Aorta (tissue), 5 donors: Measurements from ENCODE around the gene HSFX3. TPM values are rescaled to one million over a fixed set of nuclear protein-coding genes. Genes with fewer than 3 reads are reported as not detected.
"Not testable (repeated sequence)": the region's sequence is repeated elsewhere in the genome, so short reads cannot be mapped to it uniquely, and the experiment has no call there.

Experiments
- ATAC-seq: fragments of 200-7000 bp; cut with Tn5 transposase; one replicate; pipeline ENCODE4 v1.9.1; 2022; ENCODE audit warnings: moderate library complexity; ENCODE audit not compliant: low FRiP score
- DNase-seq, 2 donors: peaks; one replicate each; pipeline ENCODE4 v3.0.0-alpha.2; 2020
- H3K27ac ChIP-seq, 2 donors: one replicate each; pipeline ENCODE4 v1.5.1; 2013; ENCODE audit warnings: low read length in 2 of 2, mild to moderate bottlenecking in 2 of 2, moderate library complexity in 2 of 2, control low read depth in 1 of 2, inconsistent platforms in 1 of 2, low read depth in 1 of 2
- H3K27me3 ChIP-seq, 2 donors: one replicate each; pipeline ENCODE4 v1.6.1; 2013; ENCODE audit warnings: control low read depth in 1 of 2, low read length in 1 of 2, mild to moderate bottlenecking in 1 of 2, moderate library complexity in 1 of 2; ENCODE audit not compliant: insufficient read depth in 2 of 2, control insufficient read depth in 1 of 2
- H3K36me3 ChIP-seq, 2 donors: one replicate each; pipeline ENCODE4 v1.6.1; 2013; ENCODE audit warnings: control low read depth in 1 of 2, low read length in 1 of 2, mild to moderate bottlenecking in 1 of 2; ENCODE audit not compliant: insufficient read depth in 2 of 2, control insufficient read depth in 1 of 2
- H3K4me1 ChIP-seq, 2 donors: one replicate each; pipeline ENCODE4 v1.6.1; 2013; ENCODE audit warnings: low read length in 2 of 2, control low read depth in 1 of 2, mild to moderate bottlenecking in 1 of 2, moderate library complexity in 1 of 2; ENCODE audit not compliant: insufficient read depth in 2 of 2, control insufficient read depth in 1 of 2
- H3K4me3 ChIP-seq, 2 donors: one replicate each; pipeline ENCODE4 v1.5.1; 2013; ENCODE audit warnings: low read length in 2 of 2, control low read depth in 1 of 2, mild to moderate bottlenecking in 1 of 2
- H3K9me3 ChIP-seq: one replicate; pipeline ENCODE4 v1.6.1; 2013; ENCODE audit warnings: mild to moderate bottlenecking, low read length; ENCODE audit not compliant: control insufficient read depth
- WGBS, 2 donors: extraction: QIAGEN DNeasy Blood & Tissue Kit; methylation state at CpG; one replicate each; pipeline ENCODE4 v1.1.7; 2013; 5-methylcytosine and 5-hydroxymethylcytosine counted together
- intact Hi-C, 2 donors: fragments of 100-400 bp; cut with DNase I; formaldehyde crosslinking; loops; one replicate each; pipeline versions ENCODE4 v1.14.2 to v1.15.0; 2022
- polyA plus RNA-seq, 2 donors: library from polyadenylated mRNA; stranded (reverse); fragments of 200-250 nt; gene quantifications; one replicate each; pipeline ENCODE4 v1.2.3, GENCODE V29; 2013
- total RNA-seq, 2 donors: library from RNA; stranded (reverse); fragmentation: NEBNext Ultra II Directional; extraction: Animal tissue kit (Norgen Biotek cat#: 25700); gene quantifications; one replicate each; pipeline ENCODE4 v1.2.1, GENCODE V29; 2021
- donor health status: healthy with polysubstance abuse.
- donor health status: Bipolar disorder and iron deficiency.
- donor health status: DM: no; HTN: no; CAD: no.
- donor health status: DM: no; HTN: no; CAD: no.
- donor health status: DM: yes; HTN: yes; CAD: no.

Gene HSFX3
- total and polyA plus RNA-seq, 4 donors: 0.38 TPM; not detected in 3

DNA sequence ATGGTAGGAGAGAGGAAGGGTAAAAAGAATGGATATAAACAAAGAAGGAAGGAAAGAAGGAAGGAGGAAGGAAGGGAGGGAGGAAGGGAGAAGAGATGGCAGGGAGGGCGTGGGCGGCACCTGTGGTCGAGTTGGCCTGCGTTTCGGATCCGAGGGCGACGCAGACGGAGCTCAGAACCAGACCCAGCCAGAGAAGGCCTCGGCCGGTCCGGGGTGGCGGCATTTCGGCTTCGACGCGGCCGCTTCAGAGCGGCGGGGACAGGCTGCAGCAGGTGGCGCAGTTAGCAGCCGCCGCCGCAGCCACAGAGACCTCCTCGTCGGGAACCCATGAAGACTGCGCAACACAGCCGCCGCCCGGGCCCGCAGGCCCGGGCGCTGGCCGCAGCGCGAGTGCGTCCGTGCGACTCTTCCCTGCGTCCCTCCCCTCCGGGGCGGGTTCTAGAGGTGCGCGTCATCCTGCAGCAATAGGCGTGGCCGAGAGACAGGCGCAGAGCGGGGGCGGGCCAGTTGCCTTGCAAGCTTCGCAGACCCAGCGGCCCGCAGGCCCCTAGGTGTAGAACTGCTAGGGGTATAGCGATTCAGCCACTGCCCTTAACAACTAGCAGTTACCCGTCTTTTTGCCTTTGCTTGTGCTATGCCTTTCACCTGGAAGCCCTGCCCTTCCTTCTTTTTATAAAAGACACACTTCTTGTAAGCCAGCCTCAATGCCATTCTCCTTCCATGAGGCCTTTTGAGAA, 44.6 kb downstream of the HSFX3 start, which contains the start of gene IDS:
TSS of gene IDS (minus strand) at position 392 of the 737 bp plus-strand sequence. CDS start at position 223, 169 bp downstream.
- peaks cover 0 to 3% of the 10 kb centered on the region in 2 donors for H3K36me3 ChIP-seq
- H3K4me3 ChIP-seq: peak within 1 kb of the TSS; percentile 30 to 78
- peaks cover 0 to 2% of the 10 kb centered on the region in 2 donors for H3K4me1 ChIP-seq
- 0 to 28% methylated on average over 53 to 54 of the region's 54 CpGs for WGBS, 2 donors
- intact Hi-C loops: loop anchor here in 1 of 2 donors (2.0 kb wide), 1 partner anchor 36 kb away; the partner anchor contains the start of gene EOLA1
- DNase-seq: peak; percentile 94 to 95
- no peaks in the 10 kb centered on the region for H3K9me3 ChIP-seq
- no peaks in the 10 kb centered on the region for H3K27me3 ChIP-seq
- ATAC-seq: peak; percentile 95
- H3K27ac ChIP-seq: peak within 1 kb of the TSS in 1 of 2 donors; percentile 94

DNA sequence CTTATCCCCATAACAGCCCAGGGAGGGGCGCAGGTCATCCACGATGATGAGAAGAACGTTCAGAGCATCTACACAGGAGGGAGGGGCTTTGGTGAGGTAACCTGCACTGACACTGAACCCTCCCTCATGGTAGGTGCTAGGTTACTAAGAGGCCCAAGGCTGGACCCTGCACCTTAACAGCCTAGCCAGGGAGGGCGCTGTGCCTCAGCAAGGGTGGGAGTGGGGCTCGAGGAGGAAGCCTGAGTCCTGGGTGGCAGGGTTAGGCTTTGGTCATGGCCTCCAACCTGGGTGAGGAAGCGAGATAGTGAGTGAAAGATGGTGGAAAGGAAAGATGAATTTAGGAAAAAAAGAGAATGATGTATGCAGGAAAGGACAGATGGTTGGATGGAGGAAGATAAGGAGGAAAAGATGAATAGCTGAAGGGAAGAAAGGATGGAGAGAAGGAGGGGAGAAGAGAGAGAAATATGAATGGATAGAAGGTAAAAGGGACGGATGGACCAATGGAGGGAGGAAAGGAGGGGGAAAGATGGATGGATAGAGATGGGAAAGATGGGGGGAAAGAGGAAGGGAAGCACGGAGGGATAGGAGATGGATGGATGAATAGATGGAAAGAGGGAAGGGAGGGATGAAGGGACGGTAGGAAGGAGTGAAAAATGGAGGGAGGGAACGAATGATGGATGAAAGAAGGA, 45.4 kb downstream of the HSFX3 start:
- Histone ChIP-seq H3K27me3 (no peaks in the 10 kb centered on the region), H3K4me1 (peaks cover 0 to 2% of the 10 kb centered on the region in 2 donors), H3K27ac (peak overlapping the region in 1 of 2 donors; percentile 94), H3K4me3 (peak overlapping the region; percentile 30 to 78), H3K9me3 (no peaks in the 10 kb centered on the region), H3K36me3 (peaks cover 0 to 3% of the 10 kb centered on the region in 2 donors)
- DNase-seq (peak in 1 of 2 donors; percentile 67), ATAC-seq (peak; percentile 43)
- 32 to 48% methylated on average over 10 of the region's 10 CpGs for WGBS, 2 donors
- intact Hi-C loops: loop anchor here in 1 of 2 donors (2.0 kb wide), 1 partner anchor 36 kb away; the partner anchor contains the start of gene EOLA1

DNA sequence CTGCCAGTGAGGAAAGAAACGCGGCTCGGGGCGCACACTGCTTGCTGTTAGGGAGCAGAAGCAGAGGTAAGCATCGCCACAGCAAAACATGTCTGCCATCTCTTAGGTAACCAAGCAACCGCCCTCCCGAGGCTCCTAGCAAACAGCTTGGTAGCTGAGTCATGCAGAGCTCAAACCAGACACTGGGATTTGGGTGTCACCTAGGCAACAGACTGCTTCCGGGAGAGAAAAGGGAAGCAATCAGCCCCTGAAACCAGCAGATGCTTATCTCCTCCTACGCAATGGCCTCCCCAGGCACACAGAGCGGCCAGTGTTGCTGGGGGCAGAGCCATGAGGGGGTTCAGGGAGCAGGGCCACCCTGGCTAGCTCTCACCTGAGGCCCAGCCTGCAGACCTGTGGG, 46.3 kb downstream of the HSFX3 start:
- H3K4me3 ChIP-seq, H3K27me3 ChIP-seq, H3K9me3 ChIP-seq, H3K4me1 ChIP-seq, H3K36me3 ChIP-seq, intact Hi-C loops: not testable (repeated sequence)
- ATAC-seq: peak; percentile 72
- WGBS, 2 donors: 5 to 42% methylated on average over 5 to 6 of the region's 10 CpGs
- DNase-seq: peak in 1 of 2 donors; percentile 75
- H3K27ac ChIP-seq: peak overlapping the region in 1 of 2 donors; percentile 63

DNA sequence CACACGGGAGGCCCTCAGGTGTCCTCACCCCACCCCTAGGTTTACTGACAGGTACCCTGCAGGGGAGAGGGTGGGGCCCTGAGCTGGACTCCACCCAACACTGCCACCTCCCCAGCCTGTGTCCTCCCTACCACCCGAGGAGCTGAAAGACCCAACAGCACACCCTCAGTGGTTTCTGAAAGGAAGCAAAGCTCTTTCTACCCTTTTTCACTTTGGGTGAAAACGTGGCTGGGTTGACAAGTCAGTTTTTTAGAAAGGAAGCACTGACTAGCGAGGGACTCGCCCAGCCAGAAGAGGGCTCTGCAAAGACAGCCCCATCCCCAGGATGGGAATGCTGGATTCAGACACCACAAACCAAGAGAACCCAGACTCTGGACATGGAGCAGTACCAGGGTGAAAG, 46.8 kb downstream of the HSFX3 start:
- H3K27me3 ChIP-seq, ATAC-seq, H3K4me1 ChIP-seq, H3K4me3 ChIP-seq, H3K36me3 ChIP-seq, H3K9me3 ChIP-seq, DNase-seq, intact Hi-C loops: not testable (repeated sequence)
- peak overlapping the region in 1 of 2 donors; percentile 3 for H3K27ac ChIP-seq
- WGBS, 2 donors: 71 to 75% methylated on average over 5 of the region's 5 CpGs

DNA sequence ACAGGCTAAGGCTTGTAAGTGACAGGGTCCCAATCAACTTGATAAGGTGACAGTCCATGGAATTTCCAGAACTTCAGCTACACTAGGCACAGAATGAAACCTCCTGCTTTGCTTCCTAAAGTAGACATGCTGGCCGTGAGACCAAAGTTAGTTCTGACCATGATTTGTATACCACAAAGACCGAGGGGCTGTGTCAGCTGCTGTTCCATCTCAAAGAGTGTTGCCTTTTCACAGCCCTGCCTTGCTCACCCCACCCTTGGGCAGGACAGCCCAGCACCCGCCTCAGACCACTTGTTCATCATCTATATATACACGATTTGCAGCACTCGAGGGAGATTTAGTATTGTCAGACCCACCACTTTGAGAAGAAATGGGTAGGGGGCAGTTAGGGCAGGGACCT, 50.0 kb downstream of the HSFX3 start:
- intact Hi-C loops: no loop called here
- no peak overlapping the region for H3K4me3 ChIP-seq
- 58 to 75% methylated on average over 5 of the region's 5 CpGs for WGBS, 2 donors
- H3K4me1 ChIP-seq: peaks cover 0 to 2% of the 10 kb centered on the region in 2 donors
- peaks cover 0 to 5% of the 10 kb centered on the region in 2 donors for H3K36me3 ChIP-seq
- no peak overlapping the region for H3K27ac ChIP-seq
- DNase-seq (no peak), ATAC-seq (no peak)
- no peaks in the 10 kb centered on the region for H3K27me3 ChIP-seq
- no peaks in the 10 kb centered on the region for H3K9me3 ChIP-seq

DNA sequence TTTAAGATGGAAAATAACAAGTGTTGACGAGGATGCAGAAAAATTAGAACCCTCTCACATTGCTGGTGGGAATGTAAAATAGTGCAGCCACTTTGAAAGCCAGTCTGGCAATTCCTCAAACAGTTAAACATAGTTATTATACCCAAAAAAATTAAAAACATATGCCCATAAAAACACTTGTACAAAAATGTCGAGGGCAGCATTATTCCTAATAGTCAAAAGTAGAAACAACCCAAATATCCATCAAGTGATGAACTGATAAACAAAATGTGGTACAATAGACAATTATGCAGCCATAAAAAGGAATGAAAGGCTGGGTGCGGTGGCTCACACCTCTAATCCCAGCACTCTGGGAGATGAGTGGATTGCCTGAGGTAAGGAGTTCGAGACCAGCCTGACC, 51.0 kb downstream of the HSFX3 start:
- Histone ChIP-seq H3K27ac (no peak overlapping the region), H3K4me3 (no peak overlapping the region), H3K4me1 (peaks cover 0 to 2% of the 10 kb centered on the region in 2 donors), H3K36me3 (peaks cover 0 to 11% of the 10 kb centered on the region in 2 donors), H3K27me3 (no peaks in the 10 kb centered on the region), H3K9me3 (no peaks in the 10 kb centered on the region)
- no peak for ATAC-seq
- WGBS, 2 donors: 75 to 79% methylated on average over 4 of the region's 4 CpGs
- intact Hi-C loops: no loop called here
- DNase-seq: no peak

Other genes starting within 250 kb of the HSFX3 start
- gene IDS, start 44.6 kb downstream of the HSFX3 start, total RNA-seq: 100 to 1,000 TPM; 131 to 134 TPM
- 100 to 1,000 TPM; 114 to 115 TPM for gene IDS, start 44.6 kb downstream of the HSFX3 start, polyA plus RNA-seq
- 10 to 100 TPM; 16.4 to 18.6 TPM for gene EOLA1, start 8.9 kb downstream of the HSFX3 start, total RNA-seq
- 10 to 100 TPM; 21.0 to 25.1 TPM for gene EOLA1, start 8.9 kb downstream of the HSFX3 start, polyA plus RNA-seq
- not detected for gene MAGEA9B, start 37.5 kb upstream of the HSFX3 start, total RNA-seq
- gene MAGEA9B, start 37.5 kb upstream of the HSFX3 start, polyA plus RNA-seq: not detected
- not detected for gene HSFX2, start 45.4 kb upstream of the HSFX3 start, total RNA-seq
- gene HSFX2, start 45.4 kb upstream of the HSFX3 start, polyA plus RNA-seq: 1 to 10 TPM in 1 of 2 donors, under 1 TPM in 1; 0.59 to 1.4 TPM
- 10 to 100 TPM; 22.7 to 34.6 TPM for gene TMEM185A, start 81.9 kb upstream of the HSFX3 start, total RNA-seq
- gene TMEM185A, start 81.9 kb upstream of the HSFX3 start, polyA plus RNA-seq: 10 to 100 TPM in 1 of 2 donors, 1 to 10 TPM in 1; 5.5 to 22.0 TPM
- not detected for gene MAGEA11, start 162.1 kb upstream of the HSFX3 start, total RNA-seq
- not detected for gene MAGEA11, start 162.1 kb upstream of the HSFX3 start, polyA plus RNA-seq
- gene HSFX1, start 224.1 kb upstream of the HSFX3 start, total RNA-seq: 1 to 10 TPM; 2.2 to 3.5 TPM
- gene HSFX1, start 224.1 kb upstream of the HSFX3 start, polyA plus RNA-seq: 1 to 10 TPM; 1.3 to 2.1 TPM
- gene MAGEA9, start 232.0 kb upstream of the HSFX3 start, total RNA-seq: not detected
- gene MAGEA9, start 232.0 kb upstream of the HSFX3 start, polyA plus RNA-seq: not detected